GM13976 (cell line): Measurements from ENCODE around the gene WNT3A.
A peak's percentile ranks its signal among the peaks of the same experiment; 100 is the strongest.
"Not testable (repeated sequence)": the region's sequence is repeated elsewhere in the genome, so short reads cannot be mapped to it uniquely, and the experiment has no call there.

Experiments
- DNase-seq: peaks from one replicate; pipeline ENCODE4 v3.0.0; 2012; ENCODE audit warnings: low spot score
- in situ Hi-C: fragments of 300-500 bp; cut with MboI; formaldehyde crosslinking; loops from one replicate; pipeline ENCODE4 v1.12.0; 2022; ENCODE audit warnings: low sequenced_read_pairs, mixed read lengths, inconsistent platforms; ENCODE audit not compliant: unreplicated experiment
- TF ChIP-seq, protein P1 (sequence below): IDR thresholded peaks from 2 replicates; pipeline ENCODE4 v1.5.1; 2012; ENCODE audit warnings: borderline replicate concordance, mild to moderate bottlenecking; ENCODE audit not compliant: insufficient read depth; ENCODE audit errors: extremely low read depth, missing control alignments, control extremely low read depth

The WNT3A gene

DNA sequence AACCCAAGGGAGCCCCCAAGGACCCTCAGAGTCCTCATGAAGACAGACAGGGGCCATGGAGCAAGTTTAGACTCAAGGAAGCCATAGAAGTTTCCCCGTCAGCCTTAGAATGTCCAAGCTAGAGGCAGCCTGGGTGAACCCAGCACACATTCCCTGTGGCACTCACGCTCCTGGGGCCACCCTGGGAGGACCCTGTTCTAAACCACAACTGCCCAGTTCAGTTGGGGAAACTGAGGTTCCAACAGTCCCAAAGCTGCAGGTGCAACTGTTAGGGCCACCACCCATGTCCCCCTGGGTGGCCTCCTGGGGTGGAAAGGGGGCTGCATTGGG, 9.3 kb downstream of the WNT3A start:
- TF ChIP-seq, protein P1, sequence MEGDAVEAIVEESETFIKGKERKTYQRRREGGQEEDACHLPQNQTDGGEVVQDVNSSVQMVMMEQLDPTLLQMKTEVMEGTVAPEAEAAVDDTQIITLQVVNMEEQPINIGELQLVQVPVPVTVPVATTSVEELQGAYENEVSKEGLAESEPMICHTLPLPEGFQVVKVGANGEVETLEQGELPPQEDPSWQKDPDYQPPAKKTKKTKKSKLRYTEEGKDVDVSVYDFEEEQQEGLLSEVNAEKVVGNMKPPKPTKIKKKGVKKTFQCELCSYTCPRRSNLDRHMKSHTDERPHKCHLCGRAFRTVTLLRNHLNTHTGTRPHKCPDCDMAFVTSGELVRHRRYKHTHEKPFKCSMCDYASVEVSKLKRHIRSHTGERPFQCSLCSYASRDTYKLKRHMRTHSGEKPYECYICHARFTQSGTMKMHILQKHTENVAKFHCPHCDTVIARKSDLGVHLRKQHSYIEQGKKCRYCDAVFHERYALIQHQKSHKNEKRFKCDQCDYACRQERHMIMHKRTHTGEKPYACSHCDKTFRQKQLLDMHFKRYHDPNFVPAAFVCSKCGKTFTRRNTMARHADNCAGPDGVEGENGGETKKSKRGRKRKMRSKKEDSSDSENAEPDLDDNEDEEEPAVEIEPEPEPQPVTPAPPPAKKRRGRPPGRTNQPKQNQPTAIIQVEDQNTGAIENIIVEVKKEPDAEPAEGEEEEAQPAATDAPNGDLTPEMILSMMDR, result no peak
- in situ Hi-C loops, result no loop called here
- DNase-seq, result no peak

DNA sequence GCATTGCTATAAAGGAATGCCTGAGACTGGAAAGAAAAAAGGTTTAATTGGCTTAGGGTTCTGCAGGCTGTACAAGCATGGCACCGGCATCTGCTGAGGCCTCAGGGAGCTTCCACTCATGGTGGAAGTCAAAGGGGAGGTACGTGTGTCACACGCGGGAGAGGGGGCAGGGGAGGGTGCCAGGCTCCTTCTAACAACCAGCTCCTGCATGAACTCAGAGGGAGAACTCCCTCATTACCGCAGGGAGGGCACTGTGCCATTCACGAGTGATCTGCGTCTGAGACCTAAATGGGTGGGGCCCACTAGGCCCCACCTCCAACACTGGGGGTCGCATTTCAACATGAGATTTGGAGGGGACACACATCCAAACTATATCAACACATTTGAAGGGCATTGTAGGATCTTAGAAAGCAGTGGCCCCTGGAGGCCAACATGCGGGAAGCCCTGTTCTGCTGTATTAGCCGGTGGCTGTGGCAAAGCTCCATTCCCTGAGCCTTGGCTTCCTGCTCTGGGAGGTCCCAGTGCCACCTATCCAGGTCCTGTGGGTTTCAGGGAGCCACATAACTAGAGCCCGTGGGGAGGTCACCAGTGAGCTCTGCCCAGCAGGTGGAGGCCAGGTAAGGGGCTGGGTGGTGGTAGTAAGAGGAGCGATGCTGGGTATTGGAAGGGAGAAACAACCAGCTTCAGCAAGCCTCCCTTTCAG, 10.0 kb downstream of the WNT3A start:
- TF ChIP-seq, protein P1, result no peak
- peak; percentile 26 for DNase-seq
- in situ Hi-C loops, result no loop called here

DNA sequence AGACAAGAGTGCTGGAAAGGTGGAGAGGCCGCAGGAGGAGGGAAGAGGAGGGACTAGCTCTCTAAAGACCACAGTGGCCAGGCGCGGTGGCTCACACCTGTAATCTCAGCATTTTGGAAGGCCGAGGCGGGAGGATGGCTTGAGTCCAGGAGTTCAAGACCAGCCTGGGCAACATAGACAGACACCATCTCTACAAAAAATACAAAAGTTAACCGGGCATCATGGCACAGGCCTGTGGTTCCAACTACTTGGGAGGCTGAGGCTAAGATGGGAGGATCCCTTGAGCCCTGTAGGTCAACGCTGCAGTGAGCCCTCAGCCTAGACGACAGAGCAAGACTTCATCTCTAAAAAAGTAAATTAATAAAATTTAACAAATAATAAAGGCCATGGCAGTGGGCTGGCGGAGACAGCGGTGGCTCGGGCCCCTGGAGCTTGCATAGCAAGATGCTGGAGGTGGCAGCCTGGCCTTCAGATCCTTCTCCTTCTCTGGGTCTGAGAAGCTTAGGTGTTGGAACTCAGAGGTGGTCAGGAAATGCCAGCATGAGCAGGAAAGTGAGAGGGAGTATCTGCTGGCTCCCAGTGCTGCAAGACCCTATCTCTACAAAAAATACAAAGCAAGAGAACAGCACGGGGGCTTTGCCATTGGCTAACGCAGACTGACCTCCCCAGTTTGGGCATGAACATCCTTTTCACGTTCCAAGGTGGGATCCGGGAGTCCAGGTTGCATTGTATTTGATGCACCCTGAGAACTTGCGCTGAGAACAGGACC, 10.7 kb downstream of the WNT3A start:
- DNase-seq, result no peak
- TF ChIP-seq, protein P1, result no peak
- in situ Hi-C loops, result no loop called here

DNA sequence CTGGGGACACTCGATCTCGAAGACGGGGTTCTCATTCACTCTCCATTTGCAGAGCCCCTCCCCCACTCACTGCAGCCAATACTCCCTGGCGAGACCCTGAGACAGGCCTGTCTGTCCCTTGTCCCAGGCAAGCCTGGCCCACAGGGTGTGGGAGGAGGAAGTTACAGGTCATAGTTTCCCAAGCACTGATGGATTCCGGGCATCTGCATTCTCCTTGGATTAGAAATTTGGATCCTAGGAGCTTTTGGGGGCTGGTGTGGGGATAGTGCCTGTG, 11.3 kb downstream of the WNT3A start:
- TF ChIP-seq, protein P1, result no peak
- DNase-seq, result no peak
- in situ Hi-C loops, result no loop called here

DNA sequence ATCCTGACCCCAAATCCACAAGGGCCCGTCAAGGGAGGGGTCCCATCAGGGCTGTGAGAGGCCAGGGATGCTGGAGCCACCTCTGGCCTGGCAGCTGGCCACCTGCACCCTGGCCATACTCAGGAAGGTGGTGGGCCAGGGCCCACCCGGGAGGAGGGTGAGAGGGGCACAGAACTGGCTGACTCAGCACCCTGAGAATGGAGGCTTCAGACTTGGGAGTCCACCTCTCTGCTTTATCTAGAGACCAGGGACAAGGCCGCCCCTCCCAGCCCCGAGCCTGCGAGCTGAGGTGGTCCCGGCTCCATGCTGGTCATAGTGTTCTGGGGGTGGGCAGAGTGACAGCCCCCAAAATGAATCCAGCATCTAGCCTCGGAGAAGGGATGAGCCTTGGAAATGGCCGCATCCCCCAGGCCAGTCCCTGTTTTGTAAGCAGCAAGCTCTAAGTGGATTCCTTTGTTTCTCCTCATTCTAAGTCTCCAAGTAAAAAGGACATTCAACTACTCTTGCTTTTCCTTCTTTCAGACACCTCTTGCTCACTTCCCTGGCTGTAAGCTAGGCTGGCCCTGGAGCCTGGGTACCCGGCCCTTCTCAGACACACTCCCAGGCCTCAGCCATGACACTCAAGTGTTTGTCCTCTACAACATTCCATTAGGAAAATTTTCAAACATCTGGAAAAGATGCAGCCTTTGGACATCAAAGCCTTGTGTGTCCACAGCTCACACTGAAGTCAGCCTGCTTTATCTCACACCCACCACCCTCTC, 12.3 kb downstream of the WNT3A start:
- DNase-seq, result peak; percentile 21
- TF ChIP-seq, protein P1, result no peak
- in situ Hi-C loops, result no loop called here

DNA sequence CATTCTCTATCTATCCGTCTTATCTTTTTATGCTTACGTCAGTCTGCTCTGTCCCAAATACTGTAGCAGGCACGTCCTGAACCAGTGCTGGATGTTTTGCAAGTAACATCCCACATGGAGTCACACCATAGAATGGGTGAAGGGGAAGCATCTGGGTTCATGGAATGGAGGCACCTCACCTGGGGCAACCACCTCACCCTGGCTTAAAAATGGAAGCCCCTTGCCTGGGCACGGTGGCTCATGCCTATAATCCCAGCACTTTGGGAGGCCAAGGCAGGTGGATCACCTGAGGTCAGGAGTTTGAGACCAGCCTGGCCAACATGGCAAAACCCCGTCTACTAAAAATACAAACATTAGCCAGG, 12.9 kb downstream of the WNT3A start:
- DNase-seq, in situ Hi-C loops: not testable (repeated sequence)
